GM19025 (cell line): Measurements from ENCODE around the gene CXCR5.

Source experiments
- ATAC-seq: cut with Tn5 transposase; IDR thresholded peaks from one replicate; pipeline ENCODE4 v1.9.1; 2021; ENCODE audit warnings: mild to moderate bottlenecking, low read depth, moderate library complexity; ENCODE audit not compliant: unreplicated experiment

Gene CXCR5

GRCh38 chr11:118924591-118925585 is 41.2 kb downstream of the CXCR5 start:
- no peak for ATAC-seq

- no peak for ATAC-seq
Observed at GRCh38 chr11:118927554-118928100, 43.9 kb downstream of the CXCR5 start.

- no peak for ATAC-seq
Observed at GRCh38 chr11:118928101-118928869, 44.6 kb downstream of the CXCR5 start.

GRCh38 chr11:118928870-118929500 is 45.3 kb downstream of the CXCR5 start:
- no peak for ATAC-seq

- no peak for ATAC-seq
Observed at GRCh38 chr11:118929501-118930093, 45.9 kb downstream of the CXCR5 start.

GRCh38 chr11:118930094-118930712 is 46.5 kb downstream of the CXCR5 start:
- no peak for ATAC-seq

- no peak for ATAC-seq
Observed at GRCh38 chr11:118931571-118931970, 47.9 kb downstream of the CXCR5 start.

- ATAC-seq, result no peak
Observed at GRCh38 chr11:118933486-118933885, 49.8 kb downstream of the CXCR5 start.

GRCh38 chr11:118935376-118935775 is 51.7 kb downstream of the CXCR5 start:
- no peak for ATAC-seq

GRCh38 chr11:118938491-118939403 is 55.1 kb downstream of the CXCR5 start:
- ATAC-seq, result no peak

- ATAC-seq, result no peak
Observed at GRCh38 chr11:118939404-118939915, 55.8 kb downstream of the CXCR5 start.

GRCh38 chr11:118939953-118940598 is 56.4 kb downstream of the CXCR5 start:
- no peak for ATAC-seq

GRCh38 chr11:118947091-118947490 is 63.4 kb downstream of the CXCR5 start:
- ATAC-seq, result no peak
